ENCODE results near the gene P4HA2. TPM values are rescaled to one million over a fixed set of nuclear protein-coding genes. Genes with fewer than 3 reads are reported as not detected.

Gene P4HA2
- total and polyA plus RNA-seq, 9 of the 15 experiments (the other 6 are each of a cell fraction or from before 2014, with no cell fraction given): 9.6 to 50.0 (median 12.7) TPM

- FAIRE-seq (no peak), DNase-seq (ENCODE audit: extremely low read depth in 1 of 4, low spot score in 3 of 4) (peak in 2 of 4 experiments; percentile 59 to 65), ATAC-seq (no peak)
- CTCF ChIA-PET (ENCODE audit: low intra/inter-chr PET ratio): no interaction called here
- H3K9me1 ChIP-seq (ENCODE audit: control insufficient read depth, insufficient read depth, low read length): no peaks in the 10 kb centered on the region
- no peaks in the 10 kb centered on the region for H3K79me2 ChIP-seq (ENCODE audit: control insufficient read depth, insufficient read depth, low read length)
- no peaks in the 10 kb centered on the region for H3K9me3 ChIP-seq (replicated peaks; ENCODE audit: control insufficient read depth, insufficient read depth, low read depth, low read length)
- no peak overlapping the region for H3K4me3 ChIP-seq
- H3K9ac ChIP-seq (ENCODE audit: insufficient read depth in 1 of 2, low read depth in 2 of 2, low read length in 2 of 2): peak overlapping the region in 1 of 2 experiments; percentile 82; a peak in 3 of 4 replicates
- H2AFZ ChIP-seq (ENCODE audit: low read depth, low read length): peak overlapping the region; percentile 2; the same call in 1 of the 2 replicates
- intact Hi-C loops (cut with micrococcal nuclease) (loop anchor here (5.0 kb wide), 1 partner anchor 37 kb away; no protein-coding TSS in a partner anchor), in situ Hi-C loops (cut with MboI) (no loop called here)
- peak; percentile 41; the same call in 1 of the 2 replicates for TF ChIP-seq POLR2G (IDR thresholded peaks at IDR 0.05; ENCODE audit: low read depth, low read length)
- TF ChIP-seq RBFOX2 (IDR thresholded peaks at IDR 0.05; ENCODE audit: low read depth, low read length): 0 out of 2 replicates have a peak, but pooled peaks have one; percentile 18
- no peak for TF ChIP-seq MTA2 (IDR thresholded peaks at IDR 0.05; ENCODE audit: low read depth)
- no peak for TF ChIP-seq PPARD (CRISPR knock-in tag; IDR thresholded peaks at IDR 0.05)
- H3K27ac ChIP-seq (ENCODE audit: extremely low read depth, low read depth, low read length): no peak overlapping the region
- POLR2A ChIA-PET: interaction anchor here (0.9 kb wide), 1 partner anchor 8 kb away, joined by 3 read pairs; no protein-coding TSS in a partner anchor
- H3K27me3 ChIP-seq (ENCODE audit: control insufficient read depth in 2 of 2, insufficient read depth in 2 of 2, low read length in 2 of 2): no peaks in the 10 kb centered on the region
- no TSS peak for BruUV-seq (replicated peaks)
- H4K20me1 ChIP-seq (replicated peaks; ENCODE audit: control insufficient read depth, insufficient read depth, low read length): no peaks in the 10 kb centered on the region
- H3K4me2 ChIP-seq (ENCODE audit: insufficient read depth, low read length): no peak overlapping the region
- peaks cover 10% of the 10 kb centered on the region; the same call in 2 of the 3 replicates for H3K36me3 ChIP-seq (ENCODE audit: control insufficient read depth, insufficient read depth, low read length)
- WGBS (ENCODE audit: insufficient coverage, low coverage, missing lambda C conversion rate): 64% methylated on average over 14 of the region's 14 CpGs
- peaks cover 28 to 47% of the 10 kb centered on the region in 2 experiments; a peak in 4 of 5 replicates for H3K4me1 ChIP-seq (replicated peaks in 1 of 2; ENCODE audit: control insufficient read depth in 2 of 2, insufficient read depth in 2 of 2, low read length in 2 of 2)
Observed at GRCh38 chr5:132274050-132274792, 46.6 kb upstream of the P4HA2 start.

Measured in K562 (cell line).